ENCODE measurements around the gene ACBD3.

ACBD3 gene

DNA sequence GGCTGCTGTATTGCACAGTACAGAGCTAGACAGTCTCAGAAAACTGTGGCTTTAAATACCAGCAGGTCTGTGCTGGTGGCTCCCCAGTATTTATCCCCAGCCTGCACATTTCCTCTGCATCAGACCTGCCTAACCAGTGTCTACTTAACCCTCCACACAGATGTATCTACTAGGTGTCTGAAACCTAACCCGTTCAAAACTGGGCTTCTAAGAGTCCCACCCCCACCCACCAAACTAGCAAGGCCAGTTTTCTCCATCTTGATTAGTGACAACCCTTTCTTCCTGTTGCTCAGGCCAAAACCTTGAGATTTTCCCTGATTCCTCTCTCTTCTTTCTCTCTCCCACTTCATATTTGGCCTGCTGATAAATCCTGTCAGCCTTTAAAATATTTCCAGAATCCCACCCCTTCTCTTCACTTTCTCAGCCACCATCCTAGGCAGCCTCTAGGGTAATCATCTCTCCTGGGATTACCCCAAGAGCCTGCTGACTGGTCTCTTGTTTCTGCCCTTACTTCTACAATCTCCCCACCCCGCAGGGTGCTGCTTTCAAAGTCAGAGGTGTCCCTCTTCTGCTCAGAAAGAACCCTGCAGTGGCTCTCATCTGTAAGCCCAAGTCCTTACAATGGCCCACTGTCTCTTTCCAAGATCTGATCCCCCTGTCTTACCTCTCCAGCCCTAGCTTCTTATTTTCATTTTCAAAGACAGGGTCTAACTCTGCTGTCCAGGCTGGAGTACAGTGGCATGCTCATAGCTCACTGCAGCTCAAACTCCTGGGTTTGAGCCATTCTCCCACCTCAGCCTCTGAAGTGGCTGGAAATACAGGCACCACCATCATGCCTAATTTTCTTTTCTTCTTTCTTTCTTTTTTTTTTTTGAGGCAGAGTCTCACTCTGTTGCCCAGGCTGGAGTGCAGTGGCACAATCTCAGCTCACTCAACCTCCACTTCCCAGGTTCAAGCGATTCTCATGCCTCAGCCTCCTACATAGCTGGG lies 78.8 kb downstream of the ACBD3 start:
- TF ChIP-seq, protein P1, sequence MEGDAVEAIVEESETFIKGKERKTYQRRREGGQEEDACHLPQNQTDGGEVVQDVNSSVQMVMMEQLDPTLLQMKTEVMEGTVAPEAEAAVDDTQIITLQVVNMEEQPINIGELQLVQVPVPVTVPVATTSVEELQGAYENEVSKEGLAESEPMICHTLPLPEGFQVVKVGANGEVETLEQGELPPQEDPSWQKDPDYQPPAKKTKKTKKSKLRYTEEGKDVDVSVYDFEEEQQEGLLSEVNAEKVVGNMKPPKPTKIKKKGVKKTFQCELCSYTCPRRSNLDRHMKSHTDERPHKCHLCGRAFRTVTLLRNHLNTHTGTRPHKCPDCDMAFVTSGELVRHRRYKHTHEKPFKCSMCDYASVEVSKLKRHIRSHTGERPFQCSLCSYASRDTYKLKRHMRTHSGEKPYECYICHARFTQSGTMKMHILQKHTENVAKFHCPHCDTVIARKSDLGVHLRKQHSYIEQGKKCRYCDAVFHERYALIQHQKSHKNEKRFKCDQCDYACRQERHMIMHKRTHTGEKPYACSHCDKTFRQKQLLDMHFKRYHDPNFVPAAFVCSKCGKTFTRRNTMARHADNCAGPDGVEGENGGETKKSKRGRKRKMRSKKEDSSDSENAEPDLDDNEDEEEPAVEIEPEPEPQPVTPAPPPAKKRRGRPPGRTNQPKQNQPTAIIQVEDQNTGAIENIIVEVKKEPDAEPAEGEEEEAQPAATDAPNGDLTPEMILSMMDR (IDR thresholded peaks at IDR 0.05) = no peak
- no peak for DNase-seq (ENCODE audit: low spot score)
- Histone ChIP-seq H3K27ac (peak overlapping the region in 1 of 2 donors; percentile 99), H3K4me3 (no peak overlapping the region)

DNA sequence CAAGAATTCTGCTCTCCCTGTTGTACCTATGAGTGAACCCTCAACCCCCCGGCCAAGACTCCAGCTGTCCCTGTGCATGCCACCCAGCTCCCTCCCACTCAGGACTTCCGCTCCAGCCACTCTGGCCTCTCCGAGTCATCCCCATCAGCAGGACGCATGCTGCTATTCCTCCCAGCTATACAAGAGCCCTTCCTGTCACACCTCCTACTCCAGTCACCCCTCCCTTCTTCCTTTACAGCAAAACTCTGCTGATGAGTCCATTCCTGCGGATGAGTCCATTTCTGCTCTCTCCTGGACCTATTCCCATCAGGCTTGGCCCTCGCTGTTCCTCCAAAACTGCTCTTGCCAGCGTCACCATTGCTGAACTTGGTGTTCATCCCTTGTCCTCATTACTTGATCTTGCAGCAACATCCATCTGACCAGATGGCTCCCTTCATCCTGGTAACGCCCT lies 81.8 kb downstream of the ACBD3 start:
- TF ChIP-seq, protein P1 (IDR thresholded peaks at IDR 0.05) = no peak
- Histone ChIP-seq H3K27ac (no peak overlapping the region), H3K4me3 (no peak overlapping the region)
- DNase-seq (ENCODE audit: low spot score) = no peak

DNA sequence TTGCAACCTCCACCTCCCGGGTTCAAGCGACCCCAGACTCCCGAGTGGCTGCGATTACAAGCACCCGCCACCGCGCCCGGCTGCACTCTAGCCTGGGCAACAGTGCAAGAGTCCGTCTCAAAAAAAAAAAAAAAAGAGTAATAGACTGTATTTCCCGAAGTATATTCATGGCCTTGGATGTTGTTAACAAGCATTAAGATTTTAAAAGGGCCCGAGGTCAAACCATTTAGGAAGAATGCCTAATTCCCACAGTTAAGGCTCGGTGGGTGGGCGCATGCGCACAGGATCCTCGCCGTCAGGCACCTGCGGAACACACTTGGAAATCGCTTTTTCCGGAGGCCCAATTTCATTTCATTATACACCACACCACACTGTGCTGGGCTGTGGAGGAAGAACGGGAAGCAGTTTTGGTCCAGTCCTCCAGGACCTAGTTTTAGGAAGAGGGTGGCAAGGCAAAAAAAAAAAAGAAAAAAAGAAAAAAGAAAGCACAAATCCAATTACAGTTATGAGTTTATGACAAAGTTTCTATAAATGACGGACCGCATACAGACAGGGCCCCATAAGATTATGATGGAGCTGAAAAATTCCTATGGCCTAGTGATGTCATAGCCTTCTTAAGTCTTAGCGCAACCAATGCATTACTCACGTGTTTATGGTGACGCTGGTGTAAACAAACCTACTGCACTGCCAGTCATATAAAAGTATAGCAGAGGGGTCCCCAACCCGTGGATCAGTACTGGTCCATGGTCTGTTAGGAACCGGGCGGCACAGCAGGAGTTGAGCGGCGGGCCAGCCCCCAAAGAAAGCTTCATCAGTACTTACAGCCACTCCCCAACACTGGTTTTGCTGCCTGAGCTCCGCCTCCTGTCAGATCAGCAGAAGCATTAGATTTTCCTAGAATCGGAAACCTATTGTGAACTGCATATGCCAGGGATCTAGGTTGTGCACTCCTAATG lies 85.8 kb downstream of the ACBD3 start:
- Histone ChIP-seq H3K27ac (no peak overlapping the region), H3K4me3 (peak overlapping the region; percentile 68)
- DNase-seq (ENCODE audit: low spot score) = no peak
- TF ChIP-seq, protein P1 (IDR thresholded peaks at IDR 0.05) = no peak

DNA sequence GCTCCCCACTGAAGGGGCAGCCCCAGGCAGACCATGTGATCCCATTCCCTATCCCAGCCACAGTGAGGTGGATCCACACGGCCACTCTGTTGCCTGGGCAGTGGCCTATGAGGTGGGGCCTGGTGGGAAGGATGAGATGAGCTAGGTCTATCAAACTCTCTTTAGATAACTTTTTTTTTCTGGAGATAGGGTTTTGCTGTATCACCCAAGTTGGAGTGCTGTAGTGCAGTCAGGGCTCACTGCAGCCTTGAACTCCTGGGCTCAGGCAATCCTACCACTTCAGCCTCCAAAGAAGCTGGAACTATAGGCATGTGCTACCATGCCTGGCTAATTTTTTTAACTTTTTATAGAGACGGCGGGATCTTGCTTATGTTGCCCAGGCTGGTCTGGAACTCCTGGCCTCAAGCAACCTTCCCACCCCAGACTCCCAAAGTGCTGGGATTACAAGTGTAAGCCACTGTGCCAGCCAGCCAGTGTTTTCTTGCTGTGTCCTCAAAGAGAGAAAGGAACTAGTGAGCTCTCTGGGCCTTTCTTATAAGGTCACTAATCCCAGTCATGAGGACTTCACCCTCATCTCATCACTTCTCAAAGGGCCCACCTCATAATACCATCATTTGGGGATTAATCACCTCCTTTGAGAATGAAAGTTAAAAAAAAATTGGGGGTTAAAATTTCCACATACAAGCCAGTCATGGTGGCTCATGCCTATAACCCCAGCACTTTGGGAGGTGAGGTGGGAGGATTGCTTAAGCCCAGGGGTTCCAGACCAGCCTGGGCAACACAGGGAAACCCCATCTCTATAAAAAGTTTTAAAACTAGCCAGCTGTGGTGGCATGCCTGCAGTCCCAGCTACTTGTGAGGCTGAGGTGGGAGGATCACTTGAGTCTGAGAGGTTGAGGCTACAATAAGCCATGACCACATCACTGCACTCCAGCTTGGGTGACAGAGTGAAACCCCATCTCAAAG lies 87.4 kb downstream of the ACBD3 start:
- DNase-seq (ENCODE audit: low spot score) = no peak
- Histone ChIP-seq H3K27ac (no peak overlapping the region), H3K4me3 (no peak overlapping the region)
- TF ChIP-seq, protein P1 (IDR thresholded peaks at IDR 0.05) = no peak

GRCh38 chr1:226097866-226098625 lies 88.5 kb downstream of the ACBD3 start:
- no peak overlapping the region for H3K4me3 ChIP-seq
- TF ChIP-seq, protein P1 (IDR thresholded peaks at IDR 0.05) = no peak
- H3K27ac ChIP-seq = no peak overlapping the region
- no peak for DNase-seq (ENCODE audit: low spot score)

Measured in coronary artery (tissue), 2 donors.